T-helper 1 cell treated with Interleukin-12 subunit alpha and Interleukin-12 subunit beta and Interleukin-4 antibody, amounts not matched to agents 30 ng/mL and 1 ng/mL, for 36 hours (primary cell): ENCODE measurements around the gene INA. TPM values are rescaled to one million over a fixed set of nuclear protein-coding genes. Genes with fewer than 3 reads are reported as not detected.

ENCODE experiments used
- intact Hi-C: fragments of 100-400 bp; cut with micrococcal nuclease; formaldehyde crosslinking; loops from one replicate; pipeline ENCODE4 v1.15.1; 2024
- total RNA-seq: library from RNA; stranded (reverse); gene quantifications from 2 replicates; pipeline ENCODE4 v1.2.3, GENCODE V29; 2022

INA gene
- total RNA-seq, 1 donor from 2014 or later: 0.64 TPM

DNA sequence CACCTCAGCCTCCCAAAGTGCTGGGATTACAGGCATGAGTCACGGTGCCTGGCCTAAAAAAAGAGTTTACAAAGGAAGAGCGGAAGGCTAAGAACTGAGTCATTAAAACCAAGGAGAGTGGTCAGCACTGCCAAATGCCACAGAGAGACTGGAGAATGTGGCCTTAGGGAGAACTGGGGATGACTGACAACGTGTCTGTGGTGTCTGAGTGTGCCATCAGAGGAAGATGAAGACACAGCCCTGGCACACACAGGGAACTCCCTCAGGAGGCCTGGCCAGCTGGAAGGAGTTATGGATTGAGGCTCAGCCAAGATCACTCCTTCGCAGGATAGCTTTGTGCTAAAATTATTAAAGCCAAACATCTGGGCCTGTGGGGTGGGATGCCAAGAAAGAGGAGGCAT, 3.9 kb upstream of the INA start:
- intact Hi-C loops: no loop called here

DNA sequence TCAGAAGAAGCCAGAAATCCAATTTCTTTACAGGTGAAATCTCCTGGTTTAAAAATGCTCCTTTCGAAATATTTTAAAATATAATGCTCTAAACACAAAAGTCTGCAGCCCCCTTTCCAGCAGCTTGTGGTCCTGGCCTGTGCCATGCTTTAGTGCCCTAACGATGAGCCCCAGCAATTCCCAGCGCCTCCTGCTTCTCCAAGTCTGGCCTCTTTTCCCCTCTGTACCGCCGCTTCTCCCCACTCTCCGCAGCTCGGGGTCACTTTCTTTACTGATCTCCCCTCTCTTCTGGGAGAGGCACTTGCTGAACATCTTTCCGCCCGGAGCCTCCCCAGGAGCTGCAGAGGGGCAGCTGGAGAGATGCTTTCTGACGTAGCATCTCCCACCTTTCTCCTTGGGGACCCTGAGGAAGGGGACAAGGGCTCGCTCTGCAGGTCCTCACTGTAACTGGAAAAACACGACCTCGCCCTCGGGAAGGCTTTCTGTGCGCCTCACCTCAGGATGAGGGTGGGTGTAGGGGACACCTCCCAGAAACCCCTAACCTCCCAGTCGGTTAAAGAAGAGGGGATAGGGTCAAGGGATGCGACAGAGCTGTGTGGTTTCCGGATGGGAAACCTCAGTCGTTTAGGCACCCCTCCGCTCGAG, 565 bp upstream of the INA start:
- intact Hi-C loops: no loop called here

DNA sequence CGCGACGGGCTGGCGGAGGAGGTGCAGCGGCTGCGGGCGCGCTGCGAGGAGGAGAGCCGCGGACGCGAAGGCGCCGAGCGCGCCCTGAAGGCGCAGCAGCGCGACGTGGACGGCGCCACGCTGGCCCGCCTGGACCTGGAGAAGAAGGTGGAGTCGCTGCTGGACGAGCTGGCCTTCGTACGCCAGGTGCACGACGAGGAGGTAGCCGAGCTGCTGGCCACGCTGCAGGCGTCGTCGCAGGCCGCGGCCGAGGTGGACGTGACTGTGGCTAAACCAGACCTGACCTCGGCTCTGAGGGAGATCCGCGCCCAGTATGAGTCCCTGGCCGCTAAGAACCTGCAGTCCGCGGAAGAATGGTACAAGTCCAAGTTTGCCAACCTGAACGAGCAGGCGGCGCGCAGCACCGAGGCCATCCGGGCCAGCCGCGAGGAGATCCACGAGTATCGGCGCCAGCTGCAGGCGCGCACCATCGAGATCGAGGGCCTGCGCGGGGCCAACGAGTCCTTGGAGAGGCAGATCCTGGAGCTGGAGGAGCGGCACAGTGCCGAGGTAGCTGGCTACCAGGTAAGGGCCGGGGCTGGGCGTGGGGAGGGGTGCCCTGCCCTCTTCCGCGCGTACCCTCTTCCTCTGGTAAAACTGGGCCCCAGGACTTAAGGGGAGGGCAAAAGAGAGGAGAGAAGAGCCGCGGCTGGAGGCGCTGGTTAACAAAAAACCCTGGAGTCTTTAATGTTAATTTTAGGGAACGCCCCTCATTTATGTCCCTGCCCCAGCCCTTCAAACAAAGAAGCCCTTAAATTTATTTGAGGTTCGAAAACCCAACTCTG, 987 bp downstream of the INA start:
- intact Hi-C loops: no loop called here

DNA sequence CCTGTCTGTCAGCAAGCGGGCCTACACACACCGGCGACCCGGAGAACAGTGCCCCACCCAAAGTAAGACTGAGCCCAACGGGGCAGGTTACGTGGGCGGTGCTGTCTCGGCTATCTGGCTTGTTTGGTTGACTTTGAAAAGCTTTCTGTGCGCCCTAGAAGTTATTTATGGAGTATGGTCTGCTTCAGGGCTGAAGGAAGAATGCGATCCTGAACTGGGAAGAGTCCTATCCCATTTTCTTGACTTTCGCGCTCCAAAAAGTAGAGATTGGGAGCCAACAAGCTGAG, 1.5 kb downstream of the INA start:
- intact Hi-C loops: no loop called here

DNA sequence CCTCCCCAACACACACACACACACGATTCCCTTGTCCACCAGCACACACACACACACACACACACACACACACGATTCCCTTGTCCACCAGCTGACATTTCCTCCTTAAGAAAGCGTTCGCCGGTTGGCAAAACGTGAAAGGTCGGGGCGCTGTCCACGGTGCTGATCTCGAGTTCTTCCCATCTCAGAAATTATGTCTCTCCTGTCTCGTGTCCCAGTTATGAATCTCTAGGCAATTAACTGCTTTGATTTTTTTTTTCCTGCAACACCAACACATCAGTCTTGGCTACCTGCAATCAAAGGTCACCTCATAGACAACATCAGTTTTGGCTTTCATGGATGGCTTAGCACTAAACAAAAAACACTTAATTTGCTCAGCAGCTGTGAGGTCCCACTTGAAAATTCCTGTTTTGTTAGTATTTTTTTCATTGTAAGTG, 1.9 kb downstream of the INA start:
- intact Hi-C loops: loop anchor here (1.0 kb wide), 1 partner anchor 14 kb away; no protein-coding TSS in a partner anchor

DNA sequence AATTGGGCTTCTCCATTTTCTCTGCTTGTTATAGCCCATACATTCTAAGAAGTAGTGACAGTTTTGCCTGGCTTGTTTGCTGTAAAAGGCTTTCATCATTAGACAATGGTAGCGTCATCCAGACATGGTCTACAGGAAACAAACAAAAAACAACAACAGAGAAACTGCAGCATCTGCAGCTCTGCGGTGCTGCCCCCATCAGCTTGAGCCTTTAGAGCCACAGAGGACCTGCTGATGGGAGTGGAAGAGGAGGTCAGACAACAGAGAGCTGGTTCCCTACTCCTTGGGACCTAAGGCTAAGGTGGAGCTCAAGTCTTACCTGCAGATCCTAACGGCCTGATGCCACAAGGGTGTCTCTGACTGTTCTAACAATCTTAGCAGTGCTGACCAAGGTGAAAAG, 3.1 kb downstream of the INA start:
- intact Hi-C loops: no loop called here

DNA sequence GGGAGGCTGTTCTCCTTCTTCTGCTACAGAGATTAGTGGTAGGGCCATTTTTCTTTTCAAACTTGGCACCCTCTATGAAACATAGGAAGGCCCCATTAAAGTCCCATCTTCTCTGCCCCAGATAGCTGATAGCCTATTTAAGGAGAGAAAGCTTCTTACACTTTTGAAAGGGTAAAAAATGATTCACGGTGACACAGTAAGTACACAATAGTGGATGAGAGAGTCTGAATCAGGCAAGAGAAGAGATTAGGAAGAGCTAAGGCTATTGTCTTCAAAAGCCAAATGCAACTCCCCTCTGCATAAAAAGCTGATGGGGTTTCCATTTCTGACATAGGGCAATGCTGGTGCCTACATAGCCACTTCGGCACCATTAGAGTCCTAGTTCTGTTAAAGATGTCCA, 3.6 kb downstream of the INA start:
- intact Hi-C loops: no loop called here

DNA sequence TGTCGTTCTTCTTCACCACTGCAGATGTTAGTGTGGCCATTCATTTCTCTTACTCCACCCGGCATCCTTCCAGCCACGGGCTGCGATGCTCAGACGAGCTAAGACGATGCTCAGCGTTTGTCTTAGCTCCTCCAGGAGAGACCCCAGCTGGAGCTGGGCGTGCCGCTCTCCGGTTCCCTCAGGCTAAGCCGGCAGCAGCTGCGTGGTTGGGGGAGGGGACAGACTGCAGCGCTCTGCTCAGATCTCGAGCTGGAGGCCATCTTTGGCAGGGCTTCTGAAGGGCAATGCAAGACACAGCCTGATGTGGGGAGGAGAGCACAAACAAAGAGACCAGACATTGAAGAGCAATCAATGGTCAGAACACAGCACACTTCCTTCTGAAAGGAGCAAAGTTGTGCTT, 4.8 kb downstream of the INA start:
- intact Hi-C loops: no loop called here

DNA sequence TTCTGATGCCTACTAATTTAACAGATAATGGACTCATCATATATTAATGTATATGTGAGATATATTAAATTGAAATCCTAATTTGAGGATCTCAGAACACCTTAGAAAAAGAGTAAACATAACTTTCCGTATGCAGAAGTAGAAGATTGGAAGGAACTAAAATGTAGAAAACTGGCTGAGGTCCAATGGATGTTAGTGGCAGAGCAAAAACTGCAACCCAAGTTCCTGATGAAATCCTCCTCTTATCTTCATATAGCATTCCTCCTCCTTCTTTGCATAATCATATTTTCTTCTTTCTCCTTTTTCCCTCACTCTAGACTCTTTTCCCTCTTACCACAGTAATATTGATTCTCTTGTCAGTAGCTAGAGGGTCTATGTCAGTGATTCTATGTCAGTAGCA, 6.0 kb downstream of the INA start:
- intact Hi-C loops: no loop called here

DNA sequence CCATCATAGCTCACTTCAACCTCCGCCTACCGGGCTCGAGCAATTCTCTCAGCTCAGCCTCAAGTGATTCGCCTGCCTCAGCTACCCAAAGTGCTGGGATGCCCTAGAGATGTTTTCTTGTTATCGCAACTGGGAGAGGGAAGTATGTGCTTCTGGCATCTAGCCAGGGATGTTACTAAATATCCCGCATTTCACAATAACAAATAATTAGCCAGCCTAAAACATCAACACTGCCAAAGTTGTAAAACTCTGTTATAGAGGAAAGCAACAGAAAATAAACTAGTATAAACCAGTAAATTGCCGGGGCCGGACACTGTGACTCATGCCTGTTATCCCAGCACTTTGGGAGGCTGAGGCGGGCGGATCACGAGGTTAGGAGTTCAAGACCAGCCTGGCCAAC, 7.2 kb downstream of the INA start:
- intact Hi-C loops: no loop called here

DNA sequence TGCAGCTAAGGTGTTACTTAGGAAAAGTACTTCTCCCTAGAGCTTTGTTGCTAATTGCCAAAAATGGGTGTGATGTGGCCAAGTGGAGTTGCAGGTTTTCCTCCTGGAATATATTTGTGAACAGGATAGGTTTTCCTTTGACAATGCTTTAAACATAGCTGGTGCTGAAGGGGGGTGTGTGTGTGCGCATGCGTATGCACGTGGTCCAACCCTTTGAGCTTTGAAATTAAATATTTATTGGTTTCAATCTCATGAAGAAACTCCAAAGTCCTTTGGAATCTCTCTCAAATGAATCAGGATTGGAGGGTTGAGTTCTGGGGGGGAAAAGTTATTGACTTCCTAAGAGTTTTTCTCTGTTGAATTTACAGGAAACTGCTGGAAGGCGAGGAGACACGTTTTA, 11.1 kb downstream of the INA start:
- intact Hi-C loops: no loop called here

DNA sequence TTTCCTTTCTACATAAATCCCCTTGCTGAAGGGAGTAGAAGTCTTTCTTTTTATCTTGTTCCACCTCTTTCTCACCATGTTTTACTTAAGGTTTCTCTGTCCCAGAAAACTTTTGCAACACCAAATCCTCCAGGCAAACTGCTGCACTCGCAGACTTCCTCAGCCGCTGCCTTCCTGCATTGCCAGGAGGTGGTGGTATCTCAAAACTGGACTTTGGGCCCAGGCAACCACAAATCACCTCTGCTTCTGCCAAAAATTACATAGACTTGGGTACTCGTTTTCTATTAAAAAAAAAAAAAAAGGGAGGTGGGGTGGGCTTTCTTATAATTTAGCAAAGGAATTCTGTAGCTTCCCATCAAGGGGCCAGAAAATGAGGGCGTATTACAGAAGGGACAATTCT, 14.7 kb downstream of the INA start:
- intact Hi-C loops: no loop called here

DNA sequence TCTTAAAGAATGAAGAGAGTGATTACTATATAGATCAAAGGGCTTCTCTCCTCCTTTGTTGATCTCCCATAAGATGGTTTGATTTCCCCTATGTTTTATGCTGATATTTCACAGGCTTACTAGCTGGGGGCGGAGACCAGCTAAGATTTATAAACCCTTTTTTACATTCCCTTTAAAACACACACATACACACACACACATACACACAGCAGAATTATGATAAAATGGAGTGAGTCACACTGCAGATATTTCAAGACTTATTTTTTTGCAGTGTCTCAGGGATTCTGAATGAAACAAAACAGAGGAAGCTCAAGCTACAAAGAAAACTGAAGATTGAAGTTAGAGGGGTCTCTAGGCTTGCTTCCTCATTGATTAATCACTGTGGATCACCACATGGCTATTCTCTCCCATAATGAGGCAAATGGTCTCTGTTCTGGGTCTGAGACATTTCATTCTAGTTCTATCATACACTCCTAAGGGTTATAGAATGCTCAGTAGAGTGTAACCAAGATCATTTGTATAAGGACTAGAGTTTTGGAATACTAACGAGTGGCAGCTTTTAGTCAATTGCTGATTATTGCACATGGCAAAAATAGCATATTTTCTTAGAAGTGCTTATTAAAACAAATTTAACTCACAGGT, 18.6 kb downstream of the INA start:
- intact Hi-C loops: no loop called here

DNA sequence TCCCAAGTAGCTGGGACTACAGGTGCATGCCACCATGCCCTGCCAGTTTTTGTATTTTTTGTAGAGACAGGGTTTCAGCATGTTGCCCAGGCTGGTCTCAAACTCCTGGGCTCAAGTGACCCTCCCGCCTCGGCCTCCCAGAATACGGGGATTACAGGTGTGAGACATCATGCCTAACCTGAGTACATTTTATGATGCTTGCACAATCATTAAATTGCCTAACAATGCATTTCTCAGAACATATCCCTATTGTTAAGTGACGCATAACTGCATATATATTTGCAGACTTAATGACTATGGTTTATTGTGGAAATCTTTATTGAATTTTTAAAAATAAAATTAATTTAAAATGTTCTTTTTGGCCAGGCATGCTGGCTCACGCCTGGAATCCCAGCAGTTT, 30.7 kb downstream of the INA start:
- intact Hi-C loops: no loop called here

DNA sequence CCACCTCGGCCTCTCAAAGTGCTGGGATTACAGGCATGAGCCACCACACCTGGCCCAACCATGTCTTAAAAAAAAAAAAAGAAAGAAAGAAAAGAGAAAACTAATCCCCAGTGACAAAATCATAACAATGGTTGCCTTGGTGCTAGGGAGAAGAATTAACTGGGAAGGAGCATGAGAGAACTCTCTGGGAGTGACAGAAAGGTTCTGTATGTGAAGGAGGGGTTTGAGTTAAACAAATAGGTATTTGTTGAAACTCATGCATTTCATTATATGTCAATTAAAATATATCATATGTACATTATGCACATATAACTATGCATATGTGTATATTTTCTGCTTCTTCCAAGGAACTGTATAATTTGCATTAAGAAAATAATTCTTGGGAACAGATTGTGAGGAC, 33.3 kb downstream of the INA start:
- intact Hi-C loops: no loop called here

DNA sequence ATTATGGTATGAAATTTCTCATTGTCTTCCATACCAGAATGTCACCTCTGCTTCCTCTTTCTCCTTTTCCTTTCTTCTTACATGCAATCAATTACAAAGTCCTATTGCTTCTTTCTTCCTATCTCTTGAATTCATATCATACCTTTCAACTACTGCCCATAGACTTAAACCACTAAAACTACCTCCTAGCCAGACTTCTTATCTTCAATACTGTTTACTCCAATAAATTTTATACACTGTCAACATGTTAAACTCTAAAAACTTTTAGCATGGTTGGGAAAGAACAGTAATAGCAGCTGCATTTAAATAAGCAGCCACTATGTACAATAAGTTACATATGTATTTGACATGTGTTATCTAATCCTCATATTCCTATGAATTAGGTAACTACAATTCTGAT, 39.1 kb downstream of the INA start:
- intact Hi-C loops: no loop called here

DNA sequence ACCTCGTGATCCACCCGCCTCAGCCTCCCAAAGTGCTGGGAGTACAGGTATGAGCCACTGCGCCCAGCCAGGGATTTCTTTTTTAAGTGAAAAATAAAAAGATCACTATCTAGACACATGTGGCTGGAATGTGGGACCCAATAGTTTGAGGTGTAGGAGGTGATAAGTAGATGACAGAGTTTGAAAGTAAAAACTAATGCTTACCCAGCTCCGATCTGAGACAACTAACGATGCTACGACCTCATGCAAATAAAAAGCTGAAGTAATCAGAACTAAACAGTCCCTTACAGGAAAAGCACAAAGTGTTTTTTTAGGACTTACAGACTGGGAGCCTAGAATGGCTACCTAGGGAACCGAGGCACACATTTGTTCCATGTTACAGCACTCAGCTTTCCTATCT, 51.0 kb downstream of the INA start:
- intact Hi-C loops: no loop called here

DNA sequence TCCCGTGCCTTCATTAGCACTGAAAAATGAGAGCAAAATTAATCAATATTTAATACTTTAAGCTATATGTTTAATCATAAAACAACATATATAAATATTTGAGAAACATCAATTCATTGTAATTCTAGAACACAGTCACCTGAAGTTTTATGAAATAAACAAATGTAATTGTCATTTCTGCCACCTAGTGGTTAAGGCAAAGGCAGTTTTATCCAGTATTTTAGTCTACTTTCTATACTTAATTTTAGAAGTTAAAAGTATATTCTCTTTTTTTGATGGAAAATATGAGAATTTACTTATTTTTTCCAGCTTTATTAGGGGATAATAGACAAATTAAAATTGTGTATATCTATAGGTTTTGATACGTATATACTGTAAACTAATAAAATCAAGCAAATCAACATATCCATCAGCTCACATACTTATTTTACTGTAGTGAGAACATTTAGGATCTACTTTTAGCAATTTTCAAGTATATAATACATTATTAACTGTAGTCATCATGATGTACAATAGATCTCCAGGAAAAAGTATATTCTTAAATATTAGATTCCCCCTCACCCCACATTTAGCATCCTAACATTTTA, 57.1 kb downstream of the INA start:
- intact Hi-C loops: loop anchor here (1.0 to 5.0 kb wide), 3 partner anchors 265 to 499 kb away; partner anchors contain the start of gene CNNM2

DNA sequence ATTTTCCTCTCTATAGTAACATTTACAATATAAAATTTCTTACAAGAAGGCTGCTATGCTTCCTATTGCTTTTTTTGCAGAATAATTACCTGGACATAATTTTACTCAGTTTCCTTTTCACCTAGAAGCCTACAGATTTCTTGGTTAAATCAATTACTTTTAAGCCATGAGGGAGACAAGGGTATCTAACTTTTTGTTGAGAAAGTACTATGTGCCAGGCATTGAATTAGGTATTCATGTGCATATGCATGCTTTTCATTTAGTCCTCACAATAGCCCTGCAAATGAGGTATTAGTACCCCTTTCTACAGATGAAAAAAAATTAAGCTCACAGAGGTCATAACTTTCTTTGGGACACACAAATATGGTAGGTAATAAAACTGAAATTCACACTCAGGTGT, 57.6 kb downstream of the INA start:
- intact Hi-C loops: loop anchor here (1.0 to 5.0 kb wide), 3 partner anchors 265 to 499 kb away; partner anchors contain the start of gene CNNM2

DNA sequence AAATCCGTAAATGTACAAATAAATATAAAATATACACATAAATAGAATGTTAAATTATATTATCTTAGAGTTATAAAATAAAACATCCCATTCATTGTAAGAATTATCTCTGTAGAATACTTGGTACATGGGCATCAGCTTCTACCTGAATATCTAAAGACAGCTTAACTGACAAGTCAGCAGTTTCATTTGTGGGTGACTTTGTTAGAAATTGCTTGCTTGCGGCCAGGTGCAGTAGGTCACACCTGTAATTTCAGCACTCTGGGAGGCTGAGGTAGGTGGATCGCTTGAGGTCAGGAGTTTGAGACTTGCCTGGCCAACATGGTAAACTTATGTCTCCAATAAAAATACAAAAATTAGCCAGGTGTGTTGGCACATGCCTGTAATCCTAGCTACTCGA, 59.4 kb downstream of the INA start:
- intact Hi-C loops: no loop called here
